GM15510 (cell line): ENCODE results near the gene MYO7B.

Experiments used
- POLR2A ChIP-seq: IDR thresholded peaks from 3 replicates; pipeline ENCODE4 v1.6.1; 2011; ENCODE audit warnings: borderline replicate concordance; ENCODE audit not compliant: insufficient read length; ENCODE audit errors: extremely low read depth

The MYO7B gene

DNA sequence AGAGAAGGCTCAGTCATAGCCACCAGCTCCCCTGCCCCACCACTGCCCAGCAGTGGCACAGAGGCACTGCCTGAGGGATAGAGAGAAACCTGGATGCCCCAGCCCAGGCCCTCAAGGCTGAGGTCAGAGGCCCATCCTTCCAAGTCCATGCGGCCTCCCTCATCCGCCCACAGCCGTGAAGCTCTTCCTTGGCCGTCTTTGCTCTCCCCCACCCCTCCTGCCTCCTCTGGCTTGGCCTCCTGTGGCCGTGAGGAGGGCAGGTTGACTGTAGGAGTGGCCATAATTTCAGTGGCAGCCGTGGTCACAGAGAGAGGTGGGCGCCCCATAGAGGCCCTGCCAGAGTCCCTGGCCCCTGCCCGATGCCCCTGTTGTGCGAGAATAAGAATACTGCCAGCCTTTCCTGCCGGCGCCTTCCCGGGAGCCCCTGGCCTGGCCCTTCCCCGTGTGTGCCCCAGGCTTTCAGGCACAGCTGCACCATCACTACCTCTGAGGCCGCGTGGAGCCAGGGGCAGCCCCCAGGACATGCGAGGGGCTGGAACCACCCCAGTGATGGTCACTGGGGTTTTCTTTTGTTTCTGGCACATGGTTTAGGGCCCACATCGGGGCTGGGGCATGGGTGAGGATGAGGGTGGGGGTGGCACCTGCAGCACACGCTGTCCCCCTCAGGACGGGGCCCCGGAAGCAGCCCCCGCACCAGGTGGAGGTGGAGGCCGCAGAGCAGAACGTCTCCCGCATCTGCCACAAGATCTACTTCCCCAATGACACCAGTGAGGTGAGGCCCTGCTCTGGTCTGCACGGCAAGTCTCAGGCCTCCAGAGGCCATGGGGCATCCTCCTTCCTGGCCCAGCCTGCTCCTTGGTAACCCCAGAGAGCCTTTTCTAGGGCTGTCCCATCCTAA, 97.4 kb downstream of the MYO7B start:
- no peak for TF ChIP-seq POLR2A

- TF ChIP-seq POLR2A: no peak
Observed at GRCh38 chr2:127633556-127634065, 98.1 kb downstream of the MYO7B start.

DNA sequence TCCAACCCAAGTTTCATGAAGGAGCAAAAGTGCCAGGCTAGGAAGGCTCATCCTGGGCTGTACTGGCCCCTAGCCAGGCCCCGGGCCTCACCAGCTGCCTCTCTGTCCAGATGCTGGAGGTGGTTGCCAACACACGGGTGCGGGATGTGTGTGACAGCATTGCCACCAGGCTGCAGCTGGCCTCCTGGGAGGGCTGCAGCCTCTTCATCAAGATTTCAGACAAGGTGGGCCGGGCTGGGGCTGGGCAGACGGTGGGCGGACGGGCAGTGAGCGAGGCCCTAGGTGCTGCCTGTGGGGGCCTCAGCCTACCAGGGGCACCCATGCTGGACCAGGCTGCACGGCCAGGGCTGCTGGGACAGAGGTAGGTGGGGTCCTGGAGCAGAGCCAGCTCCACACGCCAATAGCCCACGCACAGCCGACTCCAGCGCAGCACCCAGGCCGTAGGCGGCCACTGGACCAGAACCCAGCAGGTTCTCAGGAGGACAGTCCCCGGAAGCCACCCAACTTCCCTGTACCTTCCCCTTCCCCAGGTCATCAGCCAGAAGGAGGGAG, 98.7 kb downstream of the MYO7B start:
- TF ChIP-seq POLR2A: no peak

- no peak for TF ChIP-seq POLR2A
Observed at GRCh38 chr2:127634626-127635379, 99.3 kb downstream of the MYO7B start.

- no peak for TF ChIP-seq POLR2A
Observed at GRCh38 chr2:127635380-127636237, 100.1 kb downstream of the MYO7B start.

- no peak for TF ChIP-seq POLR2A
Observed at GRCh38 chr2:127636248-127637235, 101.1 kb downstream of the MYO7B start.

DNA sequence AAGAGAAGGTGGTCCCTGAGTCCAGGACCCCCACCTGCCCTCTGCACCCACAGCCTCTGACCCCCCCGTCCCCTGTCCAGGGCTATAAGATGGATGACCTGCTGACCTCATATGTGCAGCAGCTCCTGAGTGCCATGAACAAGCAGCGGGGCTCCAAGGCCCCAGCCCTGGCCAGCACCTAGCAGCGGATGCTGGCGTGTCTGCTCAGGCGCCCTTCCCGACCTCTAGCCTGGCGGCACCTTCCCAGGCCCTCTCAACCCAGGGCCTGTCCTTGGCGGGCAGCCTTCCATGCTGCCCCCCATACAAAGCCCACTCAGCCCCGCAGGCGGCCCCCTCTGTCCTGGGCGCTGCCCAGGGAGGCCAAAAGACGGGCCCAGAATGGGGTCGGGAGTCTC, 101.8 kb downstream of the MYO7B start:
- no peak for TF ChIP-seq POLR2A

GRCh38 chr2:127637725-127638252, 102.3 kb downstream of the MYO7B start:
- TF ChIP-seq POLR2A: no peak

- no peak for TF ChIP-seq POLR2A
Observed at GRCh38 chr2:127638361-127639110, 103.1 kb downstream of the MYO7B start.

DNA sequence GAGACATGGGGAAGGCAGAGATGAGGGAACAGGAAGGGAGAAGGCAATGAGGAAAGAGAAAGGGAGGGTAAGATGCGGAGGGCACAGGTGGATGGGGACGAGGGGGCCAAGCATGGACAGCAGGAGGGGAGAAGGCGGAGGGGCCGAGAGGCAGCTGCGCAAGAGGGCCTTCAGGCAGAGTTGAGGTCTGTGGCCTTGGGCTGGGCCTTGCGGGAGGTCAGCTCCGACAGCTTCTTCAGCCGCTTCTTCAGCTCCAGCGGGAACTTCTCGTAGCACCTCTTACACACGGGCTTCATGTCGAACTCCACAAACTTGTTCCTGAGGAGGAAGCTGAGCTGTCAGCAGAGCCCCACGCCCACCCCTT, 103.6 kb downstream of the MYO7B start:
- no peak for TF ChIP-seq POLR2A

DNA sequence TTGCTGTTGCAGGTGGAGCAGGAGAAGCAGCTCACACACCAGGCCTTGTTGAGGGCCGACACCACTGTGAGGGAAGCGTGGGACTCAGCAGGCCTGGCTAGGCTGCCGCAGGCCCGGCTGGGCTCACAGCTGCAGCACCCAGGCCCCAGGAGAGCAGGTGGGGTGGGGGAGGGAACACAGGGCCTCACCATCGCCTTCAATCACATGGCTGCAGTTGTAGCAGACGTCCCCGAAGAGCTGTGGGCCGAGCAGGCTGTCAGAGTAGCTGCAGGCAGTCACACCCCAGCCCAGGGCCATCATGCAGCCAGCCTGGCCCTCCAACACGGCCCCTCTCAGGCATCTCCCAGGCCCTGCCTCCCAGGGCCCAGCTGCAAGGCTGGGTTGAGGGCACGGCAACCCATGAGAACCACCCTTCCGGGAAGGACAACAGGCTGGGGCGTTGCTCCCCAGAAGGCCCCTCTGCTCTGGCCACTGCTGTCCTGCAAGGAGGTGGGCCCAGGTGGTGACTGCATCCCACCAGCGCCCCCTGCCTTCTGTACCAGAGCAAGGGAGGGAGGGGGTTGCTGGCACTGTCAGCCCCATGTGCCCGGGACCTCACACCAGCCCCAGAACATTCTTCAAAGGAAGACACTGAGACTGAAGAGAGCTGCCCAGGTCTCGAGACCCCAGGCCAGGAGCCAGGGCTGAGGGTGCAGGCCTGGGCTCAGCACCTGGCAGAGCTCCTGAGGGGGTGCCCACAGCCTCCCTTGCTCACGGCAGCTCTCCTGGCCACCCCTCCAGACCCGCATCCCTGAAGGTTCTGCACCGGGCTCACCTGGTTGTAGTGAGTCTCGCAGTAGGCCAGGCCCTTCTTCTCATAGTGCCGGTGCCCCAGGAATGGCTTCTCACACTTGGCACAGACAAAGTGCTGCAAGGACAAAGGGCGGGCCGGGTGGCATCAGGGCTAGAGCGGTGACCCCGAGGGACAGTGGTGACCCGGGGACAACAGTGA, 104.9 kb downstream of the MYO7B start:
- no peak for TF ChIP-seq POLR2A
